NCI-H1694 treated with DMSO at 0.1 percent for 48 hours (cell line): ENCODE data around the gene CHST11.

Experiments used
- DNase-seq: peaks from one replicate; lab custom pipeline; 2025; lab: John Stamatoyannopoulos, UW

The CHST11 gene

DNA sequence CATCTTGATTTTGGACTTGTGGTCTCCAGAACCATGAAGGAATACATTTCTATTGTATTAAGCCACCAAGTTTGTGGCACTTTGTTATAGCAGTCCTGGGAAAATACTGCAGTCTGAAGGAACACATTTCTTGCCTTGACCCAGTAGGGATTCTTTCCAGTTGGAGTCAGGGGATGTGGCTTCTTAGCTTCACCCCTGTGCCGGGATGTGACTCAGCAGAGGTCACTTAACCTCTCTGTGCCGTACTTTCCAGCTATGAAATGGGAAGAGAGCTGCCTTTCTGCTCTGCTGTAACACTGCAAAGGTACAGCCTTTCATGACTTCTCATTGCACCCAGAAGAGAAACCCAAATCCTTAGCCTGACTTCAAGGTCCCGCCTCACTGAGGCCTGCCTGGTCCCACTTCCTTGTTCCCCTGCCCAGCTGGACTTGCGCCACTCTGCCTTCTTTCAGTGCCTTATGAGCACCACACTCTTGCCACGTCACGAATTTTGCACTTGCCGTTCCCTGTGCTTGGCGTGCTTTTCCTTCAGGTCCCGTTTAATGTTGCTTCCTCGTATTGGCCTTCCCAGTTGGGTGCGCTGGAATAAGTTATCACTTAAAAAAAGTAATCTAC, 24.2 kb downstream of the CHST11 start:
- no peak for DNase-seq

DNA sequence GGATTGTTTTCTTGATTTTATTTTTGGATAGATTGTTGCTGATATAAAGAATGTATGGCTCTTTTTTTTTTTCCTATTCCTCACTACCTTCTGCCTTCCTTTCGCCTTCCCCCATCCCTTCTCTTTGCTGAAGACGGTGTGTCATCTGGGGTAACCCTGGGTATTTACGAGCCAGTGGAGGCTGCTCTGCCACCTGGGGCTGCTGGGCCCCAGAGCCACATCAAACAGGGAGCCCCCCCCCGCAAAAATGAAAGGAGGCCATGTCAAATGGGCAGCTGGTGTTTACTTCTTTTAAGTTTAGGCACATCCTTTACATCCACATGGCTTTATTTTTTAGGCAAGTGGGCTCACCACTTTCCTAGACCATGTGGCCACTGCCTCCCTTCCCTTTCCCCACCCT, 25.4 kb downstream of the CHST11 start:
- no peak for DNase-seq

DNA sequence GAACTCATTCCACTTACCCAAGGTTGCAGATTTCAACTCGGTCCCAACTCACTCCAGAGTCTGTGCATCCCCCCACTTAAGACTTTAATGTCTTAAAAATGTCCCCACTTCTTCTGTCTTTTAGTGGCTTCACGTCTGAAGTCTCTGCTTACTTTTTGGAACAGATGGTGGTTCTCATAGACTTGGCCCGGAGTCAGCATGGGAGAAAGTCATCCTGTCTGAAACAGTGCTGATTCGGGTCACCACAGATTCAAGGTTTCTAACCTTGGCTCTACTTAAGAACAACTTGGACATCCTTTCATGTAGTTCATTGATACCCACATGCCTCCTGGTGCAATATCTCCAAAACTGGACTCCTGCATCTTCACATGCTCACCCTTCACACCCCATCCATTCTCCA, 26.0 kb downstream of the CHST11 start:
- DNase-seq, result no peak

DNA sequence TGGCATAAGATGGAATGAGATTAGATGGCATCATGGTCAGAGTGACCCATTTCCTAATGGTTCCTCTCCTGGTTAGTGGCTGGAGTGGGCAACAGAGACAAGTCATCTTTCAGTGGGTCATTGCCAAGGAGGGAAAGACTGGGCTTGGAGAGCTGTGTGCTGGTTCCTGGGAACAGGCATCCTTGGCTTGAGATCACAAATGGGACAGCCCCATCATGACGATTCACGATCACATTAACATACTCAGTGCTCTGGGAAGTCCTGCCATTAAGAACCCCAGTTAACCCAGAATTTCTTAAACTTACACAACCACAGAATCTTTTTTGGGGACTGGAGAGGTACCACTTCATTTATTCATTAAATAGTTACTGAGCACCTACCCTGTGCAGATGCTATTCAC, 27.3 kb downstream of the CHST11 start:
- DNase-seq, result no peak

DNA sequence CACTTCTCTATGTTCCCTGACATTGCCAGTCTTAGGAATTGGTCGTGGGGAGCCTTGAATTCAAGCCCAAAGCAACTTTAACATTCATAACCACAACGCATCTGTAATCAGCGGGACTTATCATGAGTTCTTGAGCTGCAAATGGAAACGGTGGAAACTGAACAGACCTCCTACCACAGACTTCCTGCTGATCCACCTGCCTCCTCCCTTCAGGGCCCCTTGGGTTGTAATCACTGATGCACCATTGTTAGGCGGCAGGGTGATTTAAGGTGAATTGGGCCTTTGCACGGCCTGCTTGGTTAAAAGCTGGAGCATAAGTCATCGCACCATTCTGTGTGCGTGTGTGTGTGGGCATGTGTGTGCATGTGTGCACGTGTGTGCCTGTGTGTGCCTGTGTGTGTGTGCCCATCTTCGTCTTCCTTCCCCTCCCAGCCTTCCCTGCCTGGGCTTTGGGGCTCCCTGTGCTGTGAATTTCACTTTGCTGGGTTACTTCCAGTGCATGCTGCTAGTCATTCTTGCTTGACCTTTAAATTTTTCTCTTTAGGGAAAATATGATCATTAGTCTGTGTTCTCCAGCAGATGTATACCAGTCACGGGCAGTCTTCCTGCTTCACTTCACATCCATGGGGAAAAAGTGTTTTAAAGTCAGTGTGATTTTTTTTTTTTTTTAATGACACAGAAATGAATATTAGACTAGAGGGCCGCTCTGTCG, 29.1 kb downstream of the CHST11 start:
- DNase-seq, result no peak

DNA sequence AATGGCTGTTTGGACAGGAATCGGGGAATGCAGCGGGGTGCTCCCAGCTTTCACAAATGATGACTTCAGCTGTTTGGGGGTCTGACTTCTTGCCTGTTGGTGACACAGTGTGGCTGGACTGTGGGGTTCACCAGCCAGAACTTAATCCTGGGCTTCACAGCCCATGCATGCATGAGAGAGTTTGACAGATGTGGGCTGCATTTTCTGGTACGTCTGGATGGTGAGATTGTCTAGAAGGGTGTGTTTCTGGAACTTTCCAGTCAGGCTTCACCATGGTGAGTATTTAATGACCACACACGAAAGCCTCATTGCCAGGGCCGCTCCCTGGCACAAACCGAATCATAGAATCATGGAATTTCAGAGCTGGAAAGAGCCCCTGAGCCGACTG, 29.6 kb downstream of the CHST11 start:
- DNase-seq, result no peak

DNA sequence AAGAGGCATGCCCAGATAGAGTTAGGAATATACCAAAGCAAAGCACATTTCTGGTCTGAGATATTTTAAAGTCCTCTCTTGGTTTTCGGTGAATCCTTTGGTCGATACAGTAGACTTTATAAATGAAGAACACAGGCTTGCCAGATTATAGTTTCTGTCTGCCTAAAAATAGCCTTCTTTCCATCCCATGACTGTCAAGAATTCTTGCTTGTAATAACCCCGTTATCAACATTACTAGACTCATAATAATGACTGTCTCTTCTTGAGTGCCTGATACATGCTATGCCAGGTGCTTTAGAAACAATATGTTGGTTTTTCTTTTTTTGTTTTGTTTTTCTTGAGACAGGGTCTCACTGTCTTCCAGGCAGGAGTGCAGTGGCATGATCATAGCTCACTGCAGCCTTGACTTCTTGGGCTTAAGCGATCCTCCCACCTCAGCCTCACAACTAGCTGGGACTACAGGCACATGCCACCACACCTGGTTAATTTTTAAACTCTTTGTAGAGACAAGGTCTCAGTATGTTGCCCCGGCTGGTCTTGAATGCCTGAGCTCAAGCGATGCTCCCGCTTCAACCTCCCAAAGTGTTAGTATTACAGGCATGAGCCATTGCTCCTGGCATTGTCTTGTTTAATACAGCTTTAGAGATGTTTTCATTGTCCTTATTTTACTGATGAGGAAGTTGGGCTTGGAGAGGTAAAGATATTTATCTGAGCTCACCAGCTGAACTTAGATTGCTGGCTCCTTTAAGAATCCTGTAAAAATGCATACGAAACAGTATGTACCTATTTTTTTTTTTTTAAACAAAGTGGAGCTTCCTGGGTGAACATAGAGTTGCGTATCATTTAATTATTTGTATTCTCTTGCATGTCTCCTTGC, 30.4 kb downstream of the CHST11 start:
- no peak for DNase-seq

DNA sequence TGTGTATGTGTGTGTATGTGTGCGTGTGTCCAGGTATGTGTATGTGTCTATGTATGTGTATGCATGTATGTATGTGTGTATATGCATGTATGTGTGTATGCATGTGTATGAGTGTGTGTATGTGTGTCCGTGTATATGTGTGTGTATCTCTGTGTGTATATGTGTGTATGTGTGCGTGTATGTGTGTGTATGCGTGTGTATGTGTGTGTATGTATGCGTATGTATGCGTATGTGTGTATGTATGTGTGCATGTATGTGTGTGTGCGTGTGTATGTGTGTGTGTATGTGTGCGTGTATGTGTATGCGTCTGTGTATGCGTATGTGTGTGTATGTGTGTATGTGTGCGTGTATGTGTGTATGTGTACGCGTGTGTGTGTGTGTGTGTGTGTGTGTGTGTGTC, 31.6 kb downstream of the CHST11 start:
- DNase-seq, result no peak

DNA sequence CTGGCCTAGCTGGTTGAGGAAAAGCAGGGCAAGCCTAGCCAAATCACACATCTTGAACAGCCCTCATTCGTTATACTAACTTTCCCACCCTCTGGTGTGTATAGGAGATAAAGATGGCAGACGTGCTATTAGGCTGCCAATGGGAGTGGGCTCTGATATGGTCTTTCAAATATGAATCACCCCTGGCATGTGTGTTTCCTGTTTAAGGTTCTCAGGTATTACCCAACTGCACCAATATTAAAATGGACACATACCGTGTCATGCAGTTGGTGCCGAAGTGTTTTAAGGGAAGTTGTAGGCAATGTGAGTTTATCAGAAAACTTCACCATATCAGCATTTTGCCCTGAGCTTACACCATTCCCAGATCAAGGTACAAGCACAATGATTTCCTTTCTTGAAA, 33.4 kb downstream of the CHST11 start:
- DNase-seq, result no peak

DNA sequence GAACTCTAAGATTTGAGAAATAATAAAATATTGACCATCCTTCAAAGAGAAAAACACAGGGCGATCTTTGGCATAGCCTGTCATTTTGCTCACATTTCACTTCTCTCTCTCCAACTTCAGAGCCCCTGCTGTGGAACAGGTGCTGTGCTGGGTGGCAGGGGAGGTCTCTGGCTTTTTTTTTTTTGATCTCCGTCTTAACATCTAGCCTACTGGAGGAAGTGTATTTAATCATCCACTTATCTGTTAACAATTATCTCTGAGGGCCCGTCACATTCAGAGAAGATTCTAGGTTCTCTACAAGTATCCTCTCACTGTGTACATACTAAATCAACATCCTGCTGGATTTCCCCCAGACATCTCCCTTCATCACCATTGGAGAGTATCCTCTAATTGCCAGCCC, 34.1 kb downstream of the CHST11 start:
- DNase-seq, result no peak

DNA sequence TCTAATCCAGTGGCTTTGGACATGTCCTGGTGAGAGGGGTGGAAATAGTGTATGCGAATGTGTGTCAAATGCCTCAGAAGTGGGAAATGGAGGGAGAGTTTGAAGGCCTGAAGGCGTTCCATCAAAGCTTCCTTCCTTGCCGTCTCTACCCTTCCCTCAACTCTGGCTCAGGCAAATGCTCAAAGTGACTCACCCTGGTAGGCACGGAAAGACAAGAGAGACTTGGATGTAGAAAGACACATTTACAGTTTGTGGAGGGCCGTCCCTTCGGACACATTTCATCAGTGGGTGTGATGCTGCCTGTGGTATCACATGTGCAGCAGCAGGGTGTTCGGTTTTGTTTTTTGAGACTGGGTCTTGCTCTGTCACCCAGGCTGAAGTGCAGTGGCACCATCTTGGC, 36.7 kb downstream of the CHST11 start:
- DNase-seq, result no peak

DNA sequence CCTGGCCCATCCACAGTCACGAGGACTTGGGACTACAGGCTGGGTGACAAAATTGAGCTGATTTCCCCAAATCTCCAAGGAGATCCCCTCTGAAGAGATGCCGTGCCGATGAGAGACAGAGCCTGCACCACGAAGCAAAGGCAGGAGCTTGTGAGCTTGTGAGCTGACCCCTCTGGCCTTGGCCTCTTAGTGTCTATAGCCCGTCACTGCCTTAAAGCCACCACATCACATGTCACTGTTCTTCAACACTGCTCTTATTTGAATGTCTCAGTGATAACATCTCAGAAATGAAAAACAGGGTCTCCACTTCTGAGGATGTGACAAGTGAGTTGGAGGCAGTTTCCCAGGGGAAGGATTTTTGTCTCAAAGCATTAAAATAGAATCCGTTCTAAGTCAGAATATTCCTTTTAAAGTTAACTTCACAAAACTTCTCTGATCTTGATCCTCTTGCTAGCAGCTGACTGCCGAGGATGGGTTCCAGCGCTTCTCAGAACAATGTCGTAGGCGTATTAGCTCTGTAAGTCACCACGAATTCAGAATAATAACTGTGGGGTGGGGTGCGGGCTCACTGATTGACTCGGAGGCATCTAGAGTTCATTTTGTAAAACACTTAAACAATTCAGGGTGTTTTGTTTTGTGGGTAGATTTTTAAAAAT, 37.5 kb downstream of the CHST11 start:
- DNase-seq, result no peak

DNA sequence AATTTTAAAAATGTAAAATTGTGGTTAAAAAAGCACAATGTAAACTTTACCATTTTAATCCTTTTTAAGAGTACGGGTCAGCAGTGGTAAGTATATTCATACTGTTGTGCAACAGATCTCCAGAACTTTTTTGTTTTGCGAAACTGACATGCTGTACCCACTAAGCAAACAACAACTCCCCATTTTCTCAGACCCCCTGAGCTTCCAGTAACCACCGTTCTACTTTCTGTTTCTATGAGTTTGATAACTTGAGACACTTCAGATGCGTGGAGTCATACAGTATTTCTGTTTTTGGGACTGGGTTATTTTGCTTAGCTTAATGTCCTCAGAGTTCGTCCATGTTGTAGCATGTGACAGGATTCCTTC, 38.0 kb downstream of the CHST11 start:
- no peak for DNase-seq

DNA sequence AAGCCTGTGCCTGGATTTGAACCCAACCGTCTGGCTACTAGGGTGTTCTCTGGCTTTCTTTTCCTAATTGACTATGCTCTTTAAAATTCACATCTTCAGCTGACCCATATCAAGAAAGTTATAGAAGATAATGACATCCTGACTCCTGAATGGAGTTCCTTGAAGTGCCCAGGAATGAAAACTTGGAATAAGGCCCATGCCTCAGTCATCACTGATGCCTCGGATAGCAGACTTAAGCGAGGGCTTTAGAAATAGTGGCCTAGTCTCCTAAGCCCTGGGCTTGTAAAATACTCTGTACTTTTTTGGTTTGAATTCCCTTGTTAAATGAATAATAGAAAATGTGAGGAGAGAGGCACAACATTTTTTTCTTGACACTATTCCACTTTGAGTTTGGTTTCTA, 39.0 kb downstream of the CHST11 start:
- DNase-seq, result no peak

DNA sequence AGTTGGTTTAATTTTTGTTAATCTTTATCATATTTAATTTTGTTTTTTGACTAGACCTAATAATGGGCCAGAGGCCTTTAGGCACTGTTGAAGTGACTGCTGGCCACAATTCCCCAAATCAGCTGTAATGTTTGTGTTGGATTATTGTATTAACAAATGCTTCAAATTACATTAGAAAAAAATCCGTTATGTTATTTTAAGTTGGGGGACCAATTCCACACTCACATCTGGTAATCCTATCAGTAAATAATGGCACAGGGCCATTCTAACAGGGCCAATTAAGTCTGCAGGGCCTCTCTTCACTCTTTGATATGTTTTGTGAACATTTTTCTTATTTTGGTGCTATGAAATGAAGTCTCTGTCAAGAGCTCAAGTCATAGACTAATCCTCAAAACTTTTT, 39.6 kb downstream of the CHST11 start:
- no peak for DNase-seq

DNA sequence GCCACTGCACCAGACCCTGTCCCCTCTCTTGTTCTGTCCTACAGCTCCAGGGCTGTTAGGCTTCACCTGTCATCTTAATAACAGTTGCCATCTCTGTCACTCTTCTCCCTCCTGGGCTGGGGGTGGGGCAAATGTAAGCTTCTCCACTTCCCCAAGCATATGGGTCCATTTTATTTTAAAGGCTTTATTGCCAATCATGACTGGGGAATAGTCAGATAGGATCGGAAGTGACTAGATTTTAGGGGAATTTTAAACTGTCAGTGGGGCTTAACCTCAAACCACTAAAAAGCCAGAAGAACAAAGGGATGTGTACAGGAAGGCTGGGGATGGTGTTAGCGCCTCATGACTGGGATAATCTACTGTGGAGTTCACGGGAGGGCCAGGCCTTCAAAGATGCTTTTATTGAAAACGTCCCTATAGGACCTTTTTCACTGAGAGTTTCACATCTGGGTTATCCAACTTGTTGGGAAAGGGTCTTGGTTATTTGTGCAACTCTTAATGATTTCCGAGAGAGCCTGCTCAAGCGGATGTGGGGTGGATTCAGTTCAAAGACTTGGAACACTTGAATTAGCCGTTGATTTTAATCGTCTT, 41.6 kb downstream of the CHST11 start:
- no peak for DNase-seq

DNA sequence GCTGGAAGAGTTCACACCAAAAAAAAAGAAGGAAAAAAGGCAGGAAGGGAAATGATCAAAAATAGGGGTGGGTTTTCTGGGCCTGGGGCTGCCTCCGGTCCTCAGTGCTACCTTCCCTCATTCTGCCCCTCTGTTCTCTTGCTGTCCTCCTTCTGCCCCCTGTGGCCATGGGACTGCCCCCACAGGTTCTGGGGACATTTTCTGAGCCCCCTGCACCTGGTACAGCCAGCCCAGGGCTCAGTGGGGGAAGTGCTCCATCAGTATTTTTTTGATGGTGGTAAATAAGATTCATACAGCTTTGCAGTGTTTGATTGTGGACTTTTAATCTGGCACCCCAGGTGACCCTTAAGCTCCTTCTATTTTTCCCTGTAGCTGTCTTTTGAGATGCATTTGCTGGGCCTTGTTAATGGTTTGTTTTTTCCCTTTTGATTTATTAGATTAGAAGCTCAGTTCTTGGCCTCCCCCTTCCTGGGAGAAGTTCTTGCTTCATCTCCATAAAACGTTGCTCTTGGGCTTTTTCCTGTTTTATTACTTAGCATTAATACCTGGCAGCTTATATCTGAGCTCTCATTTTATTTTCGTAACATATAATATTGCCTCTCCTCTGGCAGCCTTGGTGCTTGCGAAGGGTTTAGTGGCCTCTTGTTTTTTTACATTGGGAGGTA, 43.1 kb downstream of the CHST11 start:
- DNase-seq, result no peak

DNA sequence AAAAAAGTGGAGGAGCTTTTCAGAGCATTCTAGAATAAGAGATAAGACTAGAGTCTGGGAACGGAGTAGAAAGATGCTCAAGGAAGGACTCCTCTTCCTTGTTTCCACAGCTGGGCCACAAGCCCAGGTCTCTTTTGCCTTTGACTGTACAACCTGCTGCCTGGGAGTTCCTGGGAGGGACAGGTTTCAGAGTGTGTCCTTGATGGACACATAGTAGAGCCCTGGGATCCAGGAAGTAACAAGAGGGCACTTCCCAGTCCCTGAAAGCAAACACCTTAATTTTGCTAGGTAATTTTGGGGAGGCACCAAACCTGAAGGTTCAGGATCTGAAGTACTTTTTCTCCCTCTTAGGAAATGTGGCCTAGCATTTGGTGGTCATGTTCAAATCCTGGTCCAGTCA, 44.4 kb downstream of the CHST11 start:
- no peak for DNase-seq

DNA sequence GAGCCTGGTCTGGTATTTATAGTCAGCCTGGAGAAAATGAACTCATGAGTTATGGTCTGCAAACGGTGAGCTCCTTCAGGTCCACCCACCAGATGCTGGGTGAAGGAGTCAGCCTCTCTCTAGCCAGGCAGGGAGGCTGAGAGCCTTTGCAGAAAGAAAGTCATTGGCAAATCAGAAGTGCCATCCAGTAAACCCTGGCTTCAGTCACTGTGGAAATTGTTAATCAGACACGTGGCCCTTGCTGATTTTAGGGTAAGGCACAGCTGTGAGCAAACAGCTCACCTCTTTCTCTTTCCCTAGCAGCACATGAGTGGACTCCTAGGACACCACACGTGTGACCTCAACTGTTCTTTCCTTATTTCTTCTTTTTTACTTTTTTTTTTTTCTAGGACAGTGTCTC, 44.9 kb downstream of the CHST11 start:
- no peak for DNase-seq

DNA sequence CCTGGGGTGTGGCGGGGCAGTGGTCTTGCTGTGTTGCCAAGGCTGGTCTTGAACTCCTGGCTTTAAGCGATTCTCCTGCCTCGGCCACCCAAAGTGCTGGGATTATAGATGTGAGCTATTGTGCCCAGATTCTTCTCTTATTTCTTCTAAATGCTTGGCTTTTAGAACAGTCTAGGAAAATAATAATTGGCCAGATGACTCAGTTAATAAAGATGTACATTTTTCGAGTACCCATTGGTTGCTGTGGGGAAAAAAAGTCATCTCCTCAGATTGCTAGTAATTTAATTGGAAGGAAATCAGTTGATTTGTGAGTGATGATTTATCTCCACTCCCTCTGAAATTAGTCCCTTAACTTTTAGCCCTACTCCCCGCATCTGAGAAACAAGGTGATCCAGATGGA, 45.5 kb downstream of the CHST11 start:
- no peak for DNase-seq

DNA sequence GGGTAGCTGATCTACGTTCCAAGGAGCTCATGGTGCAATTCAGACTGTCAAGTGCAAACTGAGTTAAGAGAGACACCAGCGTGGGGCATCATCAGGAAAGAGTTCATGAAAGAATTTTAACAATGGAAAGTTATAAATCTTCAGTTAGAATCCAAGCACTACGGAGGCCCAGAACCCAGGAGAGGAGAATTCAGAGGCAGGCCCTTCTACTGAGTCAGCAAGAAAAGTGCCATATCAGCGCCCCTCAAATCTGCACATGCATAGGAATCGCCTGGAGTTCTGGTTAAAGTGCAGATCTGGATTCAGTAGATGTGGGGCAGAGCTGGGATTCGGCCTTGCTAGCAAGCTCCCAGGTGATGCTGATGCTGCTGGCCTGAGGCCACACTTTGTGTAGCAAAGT, 45.9 kb downstream of the CHST11 start:
- no peak for DNase-seq

DNA sequence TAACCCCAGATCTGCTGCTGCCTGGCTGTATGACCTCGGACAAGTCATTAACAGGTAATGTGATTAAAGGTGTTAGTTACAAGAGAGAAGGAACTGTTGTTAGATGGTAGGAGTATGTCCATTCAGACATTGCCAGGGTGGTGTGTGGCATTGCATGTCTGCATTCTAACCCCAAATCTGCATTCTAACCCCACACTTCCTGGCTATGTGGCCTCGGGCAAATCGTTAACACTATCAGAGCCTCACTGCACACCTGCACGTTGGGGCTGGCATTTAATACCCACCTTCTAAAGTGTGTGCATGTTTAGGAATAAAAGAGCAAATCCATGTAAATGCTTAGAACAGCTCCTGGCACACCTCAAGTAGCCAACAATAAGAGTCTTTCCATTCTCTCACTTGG, 46.4 kb downstream of the CHST11 start:
- DNase-seq, result no peak
